Mesothelial cell of epicardium (in vitro differentiated cells): ENCODE results near the gene ANKS1B. TPM values are rescaled to one million over a fixed set of nuclear protein-coding genes. Genes with fewer than 3 reads are reported as not detected.

Source experiments
- DNase-seq, 2 experiments: peaks; one replicate each; pipeline ENCODE4 v3.0.0; 2021; ENCODE audit warnings: low spot score in 2 of 2; ENCODE audit not compliant: unreplicated experiment in 2 of 2
- H3K27ac Mint-ChIP-seq: 2 replicates; pipeline ENCODE4 v1.8.0; 2021; ENCODE audit warnings: mixed read lengths
- H3K27me3 Mint-ChIP-seq: 2 replicates; pipeline ENCODE4 v1.8.0; 2021; ENCODE audit warnings: low read depth, mixed read lengths
- H3K36me3 Mint-ChIP-seq: 2 replicates; pipeline ENCODE4 v1.8.0; 2021; ENCODE audit warnings: mixed read lengths
- H3K4me1 Mint-ChIP-seq: 2 replicates; pipeline ENCODE4 v1.8.0; 2021; ENCODE audit warnings: mixed read lengths
- H3K4me3 Mint-ChIP-seq: 2 replicates; pipeline ENCODE4 v1.8.0; 2021; ENCODE audit warnings: mild to moderate bottlenecking, moderate library complexity, mixed read lengths
- H3K9me3 Mint-ChIP-seq: 2 replicates; pipeline ENCODE4 v1.8.0; 2021; ENCODE audit warnings: mixed read lengths
- total RNA-seq: library from RNA; stranded (reverse); gene quantifications from 3 replicates; pipeline ENCODE4 v1.2.1, GENCODE V29; 2021
- TF ChIP-seq, protein P1 (sequence below): fragments of 200-600 bp; sonication (generic); IDR thresholded peaks from one replicate; pipeline ENCODE4 v1.5.0; 2021; ENCODE audit warnings: antibody characterized with exemption; ENCODE audit not compliant: unreplicated experiment

ANKS1B gene
- total RNA-seq, 1 donor from 2014 or later = 8.8 TPM

DNA sequence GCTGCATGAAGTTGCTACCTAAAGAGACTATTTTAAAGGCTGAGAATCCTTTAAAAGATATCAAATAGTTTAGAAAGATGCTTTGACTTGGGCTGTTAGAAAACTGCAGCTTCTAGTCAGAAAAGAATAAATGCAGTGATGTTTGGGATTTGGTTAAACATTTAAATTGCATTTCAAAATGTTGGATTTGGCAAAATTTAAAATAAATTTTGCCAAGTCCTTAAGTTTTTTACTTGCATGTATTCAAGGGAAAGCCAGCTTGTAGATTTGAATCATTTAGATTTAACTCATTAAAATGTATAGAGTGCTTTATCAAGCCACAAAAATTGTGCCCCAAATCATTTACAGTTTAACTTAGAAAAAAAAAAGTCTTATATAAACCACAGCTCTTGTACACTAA is 109.7 kb downstream of the ANKS1B start:
- TF ChIP-seq, protein P1, sequence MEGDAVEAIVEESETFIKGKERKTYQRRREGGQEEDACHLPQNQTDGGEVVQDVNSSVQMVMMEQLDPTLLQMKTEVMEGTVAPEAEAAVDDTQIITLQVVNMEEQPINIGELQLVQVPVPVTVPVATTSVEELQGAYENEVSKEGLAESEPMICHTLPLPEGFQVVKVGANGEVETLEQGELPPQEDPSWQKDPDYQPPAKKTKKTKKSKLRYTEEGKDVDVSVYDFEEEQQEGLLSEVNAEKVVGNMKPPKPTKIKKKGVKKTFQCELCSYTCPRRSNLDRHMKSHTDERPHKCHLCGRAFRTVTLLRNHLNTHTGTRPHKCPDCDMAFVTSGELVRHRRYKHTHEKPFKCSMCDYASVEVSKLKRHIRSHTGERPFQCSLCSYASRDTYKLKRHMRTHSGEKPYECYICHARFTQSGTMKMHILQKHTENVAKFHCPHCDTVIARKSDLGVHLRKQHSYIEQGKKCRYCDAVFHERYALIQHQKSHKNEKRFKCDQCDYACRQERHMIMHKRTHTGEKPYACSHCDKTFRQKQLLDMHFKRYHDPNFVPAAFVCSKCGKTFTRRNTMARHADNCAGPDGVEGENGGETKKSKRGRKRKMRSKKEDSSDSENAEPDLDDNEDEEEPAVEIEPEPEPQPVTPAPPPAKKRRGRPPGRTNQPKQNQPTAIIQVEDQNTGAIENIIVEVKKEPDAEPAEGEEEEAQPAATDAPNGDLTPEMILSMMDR = no peak
- H3K36me3 Mint-ChIP-seq = no peaks in the 10 kb centered on the region
- no peak overlapping the region for H3K27ac Mint-ChIP-seq

DNA sequence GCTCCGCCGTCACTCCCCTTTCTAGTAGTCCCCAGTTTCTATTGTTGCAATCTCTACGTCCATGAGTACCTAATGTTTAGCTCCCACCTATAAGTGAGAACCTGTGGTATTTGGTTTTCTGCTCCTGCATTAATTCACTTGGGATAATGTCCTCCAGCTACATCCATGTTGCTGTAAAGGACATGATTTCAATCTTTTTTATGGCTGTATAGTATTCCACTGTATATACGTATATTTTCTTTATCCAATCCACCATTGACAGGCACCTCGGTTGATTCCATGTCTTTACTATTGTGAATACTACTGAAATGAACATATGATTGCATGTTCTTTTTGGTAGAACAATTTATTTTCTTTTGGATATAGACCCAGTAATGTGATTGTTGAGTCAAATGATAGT is 114.7 kb downstream of the ANKS1B start:
- H3K4me1 Mint-ChIP-seq = no peaks in the 10 kb centered on the region
- H3K27me3 Mint-ChIP-seq = no peaks in the 10 kb centered on the region
- no peak overlapping the region for H3K4me3 Mint-ChIP-seq
- TF ChIP-seq, protein P1 = no peak
- H3K27ac Mint-ChIP-seq = no peak overlapping the region
- no peaks in the 10 kb centered on the region for H3K36me3 Mint-ChIP-seq
- H3K9me3 Mint-ChIP-seq = peaks cover 9% of the 10 kb centered on the region
- no peak for DNase-seq

More for the DNA sequence above, 109.7 kb downstream of the ANKS1B start:
- H3K4me3 Mint-ChIP-seq = no peak overlapping the region
- no peaks in the 10 kb centered on the region for H3K27me3 Mint-ChIP-seq
- no peak for DNase-seq
- peaks cover 7% of the 10 kb centered on the region for H3K9me3 Mint-ChIP-seq
- H3K4me1 Mint-ChIP-seq = no peaks in the 10 kb centered on the region

DNA sequence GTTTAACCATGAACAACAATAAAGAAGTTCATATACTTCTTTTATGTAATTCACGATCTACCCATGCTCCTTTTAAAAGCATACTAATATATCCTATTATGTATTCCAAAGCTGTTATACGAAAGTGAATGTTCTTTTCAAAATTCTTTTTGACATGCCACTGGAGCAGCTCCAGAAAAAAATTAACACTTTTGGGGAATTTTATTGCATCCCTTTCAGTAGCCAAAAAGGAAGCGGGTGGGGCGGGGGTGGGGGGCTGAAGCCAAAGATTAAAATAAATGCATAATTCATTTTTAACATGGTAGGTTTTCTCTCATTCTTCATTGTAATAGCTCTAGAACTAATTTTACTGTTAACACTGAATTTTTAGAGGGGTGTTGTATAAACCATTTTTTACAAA is 123.0 kb downstream of the ANKS1B start:
- Mint-ChIP-seq H3K4me3 (no peak overlapping the region), H3K36me3 (no peaks in the 10 kb centered on the region), H3K27ac (no peak overlapping the region), H3K27me3 (no peaks in the 10 kb centered on the region), H3K4me1 (no peaks in the 10 kb centered on the region), H3K9me3 (no peaks in the 10 kb centered on the region)
- no peak for DNase-seq
- TF ChIP-seq, protein P1 = no peak

DNA sequence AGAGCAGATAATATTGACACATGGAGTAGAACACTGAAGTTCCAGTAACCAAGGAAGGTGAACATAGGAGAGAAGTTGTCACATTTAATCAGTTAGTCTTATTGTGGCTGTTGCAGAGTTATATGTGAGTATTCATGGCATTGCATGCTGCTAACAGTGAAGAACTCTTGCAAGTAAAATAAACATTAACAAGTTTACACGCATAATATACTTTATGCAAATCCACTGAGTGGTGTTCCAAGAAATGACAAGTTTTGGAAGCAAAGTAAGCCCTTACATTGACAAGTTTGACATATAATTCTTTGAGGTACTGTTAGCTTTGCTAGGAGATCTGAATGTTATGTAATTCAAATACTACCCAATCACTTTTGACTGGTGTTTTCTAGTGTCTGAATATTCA is 125.6 kb downstream of the ANKS1B start:
- Mint-ChIP-seq H3K4me1 (no peaks in the 10 kb centered on the region), H3K27me3 (peaks cover 3% of the 10 kb centered on the region), H3K27ac (no peak overlapping the region), H3K36me3 (no peaks in the 10 kb centered on the region), H3K9me3 (peaks cover 21% of the 10 kb centered on the region), H3K4me3 (no peak overlapping the region)
- no peak for DNase-seq
- TF ChIP-seq, protein P1 = no peak

DNA sequence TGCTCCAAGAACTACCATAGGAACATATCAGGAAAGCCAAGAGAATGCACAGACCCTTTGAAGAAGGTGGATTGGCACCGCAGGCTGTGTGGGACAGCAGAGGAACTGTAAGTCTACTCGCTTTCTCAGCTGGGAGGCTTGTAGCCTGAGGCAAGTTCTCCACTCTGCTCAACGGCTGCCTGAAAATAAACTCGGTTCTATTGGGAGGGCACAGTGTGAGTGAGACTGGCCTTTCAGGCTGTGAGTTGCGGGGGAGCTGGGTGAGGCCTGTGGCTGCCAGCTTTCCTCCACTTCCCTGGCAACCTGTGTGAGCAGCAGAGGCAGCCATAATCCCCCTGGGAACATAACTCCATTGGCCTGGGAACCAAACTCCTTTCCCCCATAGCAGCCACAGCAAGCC is 132.1 kb downstream of the ANKS1B start:
- Mint-ChIP-seq H3K9me3 (peaks cover 24% of the 10 kb centered on the region), H3K36me3 (no peaks in the 10 kb centered on the region), H3K27ac (no peak overlapping the region), H3K27me3 (peaks cover 3% of the 10 kb centered on the region), H3K4me1 (no peaks in the 10 kb centered on the region), H3K4me3 (no peak overlapping the region)
- TF ChIP-seq, protein P1 = no peak
- no peak for DNase-seq

DNA sequence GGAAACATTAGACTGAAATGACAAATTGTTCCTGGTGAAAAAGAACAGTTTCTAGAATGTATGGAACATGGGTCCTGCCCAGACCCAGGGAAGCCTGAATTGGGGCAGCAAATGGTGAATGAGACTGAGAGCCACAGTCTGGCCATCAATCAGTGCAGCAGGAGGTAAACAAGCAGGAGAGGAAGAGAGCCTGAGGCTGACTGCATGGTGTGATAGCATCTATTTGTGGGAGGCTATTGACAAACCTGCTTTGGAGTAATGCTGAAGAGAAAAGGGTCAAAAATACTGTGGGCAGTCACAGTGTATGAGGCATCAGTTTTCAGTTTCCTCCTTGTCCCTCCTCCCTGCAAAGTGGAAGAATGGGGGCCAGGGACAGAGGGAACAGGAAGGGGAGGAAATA is 136.8 kb downstream of the ANKS1B start:
- H3K9me3 Mint-ChIP-seq = peaks cover 9% of the 10 kb centered on the region
- TF ChIP-seq, protein P1 = no peak
- H3K4me1 Mint-ChIP-seq = no peaks in the 10 kb centered on the region
- H3K4me3 Mint-ChIP-seq = no peak overlapping the region
- no peak overlapping the region for H3K27ac Mint-ChIP-seq
- no peaks in the 10 kb centered on the region for H3K36me3 Mint-ChIP-seq
- no peaks in the 10 kb centered on the region for H3K27me3 Mint-ChIP-seq
- no peak for DNase-seq
